ENCODE measurements around the gene KRT13. TPM values are rescaled to one million over a fixed set of nuclear protein-coding genes. Genes with fewer than 3 reads are reported as not detected.

KRT13 gene
- polyA plus RNA-seq, 1 donor (not counting 4 experiments of a cell fraction or from before 2014, with no cell fraction given): 24.0 TPM

GRCh38 chr17:41524261-41524660, 18.8 kb upstream of the KRT13 start:
- Histone ChIP-seq H3K9ac (ENCODE audit: control insufficient read depth, extremely low read depth, insufficient read depth, low read length) (no peak overlapping the region), H3K4me3 (ENCODE audit: control insufficient read depth in 2 of 3, extremely low read depth in 1 of 3, insufficient read depth in 2 of 3, low read depth in 1 of 3, low read length in 3 of 3) (no peak overlapping the region), H3K27me3 (ENCODE audit: control insufficient read depth, extremely low read depth, insufficient read depth, low read length) (peaks cover 15% of the 10 kb centered on the region), H3K4me2 (ENCODE audit: control insufficient read depth, extremely low read depth, insufficient read depth, low read depth, low read length) (no peak overlapping the region), H3K27ac (ENCODE audit: control insufficient read depth, insufficient read depth, low read length) (no peak overlapping the region), H3K36me3 (ENCODE audit: control insufficient read depth in 2 of 2, extremely low read depth in 1 of 2, insufficient read depth in 2 of 2, low read length in 2 of 2) (no peaks in the 10 kb centered on the region), H3K9me1 (ENCODE audit: control insufficient read depth, extremely low read depth, insufficient read depth, low read length) (no peaks in the 10 kb centered on the region), H2AFZ (ENCODE audit: control insufficient read depth, low read length) (no peak overlapping the region), H3K4me1 (ENCODE audit: control insufficient read depth, extremely low read depth, insufficient read depth, low read length) (peaks cover 50% of the 10 kb centered on the region), H3K9me3 (ENCODE audit: control insufficient read depth, low read depth, low read length) (no peaks in the 10 kb centered on the region), H3K79me2 (ENCODE audit: control insufficient read depth, insufficient read depth, low read length) (no peaks in the 10 kb centered on the region), H4K20me1 (ENCODE audit: control insufficient read depth, extremely low read depth, insufficient read depth, low read length) (no peaks in the 10 kb centered on the region)
- TF ChIP-seq, protein P1, sequence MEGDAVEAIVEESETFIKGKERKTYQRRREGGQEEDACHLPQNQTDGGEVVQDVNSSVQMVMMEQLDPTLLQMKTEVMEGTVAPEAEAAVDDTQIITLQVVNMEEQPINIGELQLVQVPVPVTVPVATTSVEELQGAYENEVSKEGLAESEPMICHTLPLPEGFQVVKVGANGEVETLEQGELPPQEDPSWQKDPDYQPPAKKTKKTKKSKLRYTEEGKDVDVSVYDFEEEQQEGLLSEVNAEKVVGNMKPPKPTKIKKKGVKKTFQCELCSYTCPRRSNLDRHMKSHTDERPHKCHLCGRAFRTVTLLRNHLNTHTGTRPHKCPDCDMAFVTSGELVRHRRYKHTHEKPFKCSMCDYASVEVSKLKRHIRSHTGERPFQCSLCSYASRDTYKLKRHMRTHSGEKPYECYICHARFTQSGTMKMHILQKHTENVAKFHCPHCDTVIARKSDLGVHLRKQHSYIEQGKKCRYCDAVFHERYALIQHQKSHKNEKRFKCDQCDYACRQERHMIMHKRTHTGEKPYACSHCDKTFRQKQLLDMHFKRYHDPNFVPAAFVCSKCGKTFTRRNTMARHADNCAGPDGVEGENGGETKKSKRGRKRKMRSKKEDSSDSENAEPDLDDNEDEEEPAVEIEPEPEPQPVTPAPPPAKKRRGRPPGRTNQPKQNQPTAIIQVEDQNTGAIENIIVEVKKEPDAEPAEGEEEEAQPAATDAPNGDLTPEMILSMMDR (optimal IDR thresholded peaks at IDR 0.05 in 1 of 3, IDR thresholded peaks at IDR 0.05 in 1 of 3, conservative IDR thresholded peaks at IDR 0.05 in 1 of 3; ENCODE audit: extremely low read depth in 1 of 3, insufficient read depth in 2 of 3, low read length in 3 of 3): no peak
- TF ChIP-seq EZH2 (IDR thresholded peaks at IDR 0.05; ENCODE audit: low read length): no peak
- dilution Hi-C loops (cut with MboI; ENCODE audit: extremely low pct_ligation_motif_present, low sequenced_read_pairs): no loop called here
- DNase-seq (ENCODE audit: low read depth, low spot score): no peak
- no peak for FAIRE-seq

DNA sequence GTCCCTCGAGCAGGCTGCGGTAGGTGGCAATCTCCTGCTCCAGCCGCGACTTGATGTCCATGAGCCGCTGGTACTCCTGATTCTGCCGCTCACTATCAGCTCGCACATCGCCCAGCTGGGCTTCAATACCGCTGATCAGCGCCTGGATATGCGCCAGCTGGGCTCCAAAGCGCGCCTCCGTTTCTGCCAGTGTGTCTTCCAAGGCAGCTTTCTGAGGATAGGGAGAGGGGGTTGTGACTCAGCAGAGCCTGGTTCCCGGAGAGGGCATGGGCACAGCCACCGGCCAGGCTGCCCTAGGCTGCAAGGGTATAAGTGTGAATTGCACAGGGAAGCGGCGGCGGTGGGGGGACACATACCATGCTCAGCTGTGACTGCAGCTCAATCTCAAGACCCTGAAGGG, 18.4 kb upstream of the KRT13 start:
- no peak overlapping the region for H3K27ac ChIP-seq (ENCODE audit: control insufficient read depth, insufficient read depth, low read length)
- H3K4me2 ChIP-seq (ENCODE audit: control insufficient read depth, extremely low read depth, insufficient read depth, low read depth, low read length): no peak overlapping the region
- no peak overlapping the region for H3K9ac ChIP-seq (ENCODE audit: control insufficient read depth, extremely low read depth, insufficient read depth, low read length)
- H3K9me1 ChIP-seq (ENCODE audit: control insufficient read depth, extremely low read depth, insufficient read depth, low read length): no peaks in the 10 kb centered on the region
- no peak for DNase-seq (ENCODE audit: low read depth, low spot score)
- H3K9me3 ChIP-seq (ENCODE audit: control insufficient read depth, low read depth, low read length): no peaks in the 10 kb centered on the region
- no peak for FAIRE-seq
- peaks cover 52% of the 10 kb centered on the region for H3K4me1 ChIP-seq (ENCODE audit: control insufficient read depth, extremely low read depth, insufficient read depth, low read length)
- H2AFZ ChIP-seq (ENCODE audit: control insufficient read depth, low read length): no peak overlapping the region
- no peak overlapping the region for H3K4me3 ChIP-seq (ENCODE audit: control insufficient read depth in 2 of 3, extremely low read depth in 1 of 3, insufficient read depth in 2 of 3, low read depth in 1 of 3, low read length in 3 of 3)
- H3K36me3 ChIP-seq (ENCODE audit: control insufficient read depth in 2 of 2, extremely low read depth in 1 of 2, insufficient read depth in 2 of 2, low read length in 2 of 2): no peaks in the 10 kb centered on the region
- dilution Hi-C loops (cut with MboI; ENCODE audit: extremely low pct_ligation_motif_present, low sequenced_read_pairs): no loop called here
- no peaks in the 10 kb centered on the region for H4K20me1 ChIP-seq (ENCODE audit: control insufficient read depth, extremely low read depth, insufficient read depth, low read length)
- no peaks in the 10 kb centered on the region for H3K79me2 ChIP-seq (ENCODE audit: control insufficient read depth, insufficient read depth, low read length)
- TF ChIP-seq, protein P1 (optimal IDR thresholded peaks at IDR 0.05 in 1 of 3, IDR thresholded peaks at IDR 0.05 in 1 of 3, conservative IDR thresholded peaks at IDR 0.05 in 1 of 3; ENCODE audit: extremely low read depth in 1 of 3, insufficient read depth in 2 of 3, low read length in 3 of 3): no peak
- no peak for TF ChIP-seq EZH2 (IDR thresholded peaks at IDR 0.05; ENCODE audit: low read length)
- H3K27me3 ChIP-seq (ENCODE audit: control insufficient read depth, extremely low read depth, insufficient read depth, low read length): peaks cover 15% of the 10 kb centered on the region
